Epidermal melanocyte (primary cell): ENCODE measurements around the gene SUSD1.

Experiments
- DNase-seq: peaks from one replicate; pipeline ENCODE4 v3.0.0; 2011; ENCODE audit warnings: low spot score; ENCODE audit not compliant: insufficient read length

The SUSD1 gene

GRCh38 chr9:112069318-112070169 lies 105.6 kb downstream of the SUSD1 start:
- no peak for DNase-seq

GRCh38 chr9:112065806-112066606 lies 109.1 kb downstream of the SUSD1 start:
- no peak for DNase-seq

- no peak for DNase-seq
Measured at GRCh38 chr9:112064871-112065270, 110.2 kb downstream of the SUSD1 start.

- DNase-seq, result no peak
Measured at GRCh38 chr9:112063586-112063985, 111.5 kb downstream of the SUSD1 start.

- DNase-seq, result peak; percentile 35
Measured at GRCh38 chr9:112063151-112063550, 111.9 kb downstream of the SUSD1 start.

GRCh38 chr9:112061152-112061740 lies 113.9 kb downstream of the SUSD1 start:
- peak; percentile 67 for DNase-seq

- DNase-seq, result no peak
Measured at GRCh38 chr9:112059966-112060320, 115.2 kb downstream of the SUSD1 start.

- peak; percentile 75 for DNase-seq
Measured at GRCh38 chr9:112059145-112059965, 115.7 kb downstream of the SUSD1 start.

GRCh38 chr9:112056996-112057395 lies 118.1 kb downstream of the SUSD1 start:
- DNase-seq, result no peak

- no peak for DNase-seq
Measured at GRCh38 chr9:112054916-112055315, 120.2 kb downstream of the SUSD1 start.

GRCh38 chr9:112051812-112052211 lies 123.3 kb downstream of the SUSD1 start:
- no peak for DNase-seq

- DNase-seq, result peak; percentile 82
Measured at GRCh38 chr9:112050544-112051475, 124.3 kb downstream of the SUSD1 start.

- DNase-seq, result no peak
Measured at GRCh38 chr9:112049811-112050516, 125.1 kb downstream of the SUSD1 start.

GRCh38 chr9:112048924-112049691 lies 126.0 kb downstream of the SUSD1 start:
- no peak for DNase-seq

GRCh38 chr9:112047538-112048066 lies 127.5 kb downstream of the SUSD1 start:
- no peak for DNase-seq

- no peak for DNase-seq
Measured at GRCh38 chr9:112046181-112046580, 128.9 kb downstream of the SUSD1 start.

GRCh38 chr9:112044881-112045280 lies 130.2 kb downstream of the SUSD1 start:
- DNase-seq, result no peak

- DNase-seq, result no peak
Measured at GRCh38 chr9:112044186-112044585, 130.9 kb downstream of the SUSD1 start.

GRCh38 chr9:112043423-112043822 lies 131.7 kb downstream of the SUSD1 start:
- DNase-seq, result no peak
